CD4-positive, alpha-beta T cell (primary cell): ENCODE results near the gene BTNL9. TPM values are rescaled to one million over a fixed set of nuclear protein-coding genes. Genes with fewer than 3 reads are reported as not detected.
A peak's percentile ranks its signal among the peaks of the same experiment; 100 is the strongest.

ENCODE experiments used
- ATAC-seq: fragments of 200-7000 bp; cut with Tn5 transposase; one replicate; pipeline ENCODE4 v1.10.0; 2022; ENCODE audit warnings: mild to moderate bottlenecking; ENCODE audit not compliant: poor library complexity
- CTCF ChIA-PET: fragments of 350-600 bp; sonication (Branson Sonifier 250); formaldehyde crosslinking; loops from one replicate; lab custom pipeline; 2021; ENCODE audit warnings: antibody characterized with exemption, inconsistent platforms; lab: Charles Lee
- POLR2A ChIA-PET: fragments of 350-600 bp; sonication (Branson Sonifier 250); formaldehyde crosslinking; loops from one replicate; lab custom pipeline; 2021; ENCODE audit warnings: antibody characterized with exemption, inconsistent platforms; lab: Charles Lee
- DNase-seq, 14 experiments: peaks; one replicate each; pipeline ENCODE4 v3.0.0-alpha.2; 2013 to 2020; ENCODE audit warnings: mixed read lengths in 2 of 14
- H3K27ac ChIP-seq, 2 donors: one replicate each; pipeline versions ENCODE4 v1.5.1 to v1.7.0; 2013; ENCODE audit warnings: low read length in 2 of 2, low read depth in 1 of 2, mild to moderate bottlenecking in 1 of 2
- H3K27me3 ChIP-seq, 2 experiments: 1 replicate in 1 of 2; 2 replicates in 1 of 2; pipeline versions ENCODE4 v1.6.1 to v1.7.0; 2013; ENCODE audit warnings: low read length in 2 of 2, control low read depth in 1 of 2, mild to moderate bottlenecking in 1 of 2, moderate library complexity in 1 of 2; ENCODE audit not compliant: insufficient read depth in 2 of 2, control insufficient read depth in 1 of 2
- H3K36me3 ChIP-seq: one replicate; pipeline ENCODE4 v1.6.1; 2013; ENCODE audit warnings: low read length, control low read depth; ENCODE audit not compliant: insufficient read depth
- H3K4me1 ChIP-seq: one replicate; pipeline ENCODE4 v1.6.1; 2013; ENCODE audit warnings: low read length, control low read depth; ENCODE audit not compliant: insufficient read depth
- H3K4me3 ChIP-seq: one replicate; pipeline ENCODE4 v1.5.1; 2013; ENCODE audit warnings: mild to moderate bottlenecking, low read length, moderate library complexity
- H3K9me3 ChIP-seq, 2 experiments: 1 replicate in 1 of 2; 2 replicates in 1 of 2; pipeline versions ENCODE4 v1.6.1 to v1.7.0; 2013; ENCODE audit warnings: low read length in 2 of 2, mild to moderate bottlenecking in 2 of 2, control low read depth in 1 of 2, moderate library complexity in 1 of 2; ENCODE audit not compliant: control insufficient read depth in 1 of 2, insufficient read depth in 1 of 2
- H3K27ac Mint-ChIP-seq: one replicate; pipeline ENCODE4 v1.8.0; 2020; ENCODE audit warnings: mixed read lengths
- H3K27me3 Mint-ChIP-seq: one replicate; pipeline ENCODE4 v1.8.0; 2021; ENCODE audit warnings: mixed read lengths
- H3K36me3 Mint-ChIP-seq: one replicate; pipeline ENCODE4 v1.8.0; 2021; ENCODE audit warnings: low read depth, mixed read lengths
- H3K4me1 Mint-ChIP-seq: one replicate; pipeline ENCODE4 v1.8.0; 2021; ENCODE audit warnings: low read depth, mixed read lengths
- H3K4me3 Mint-ChIP-seq: one replicate; pipeline ENCODE4 v1.8.0; 2020; ENCODE audit warnings: mild to moderate bottlenecking, mixed read lengths
- H3K9me3 Mint-ChIP-seq: one replicate; pipeline ENCODE4 v1.8.0; 2020; ENCODE audit warnings: mixed read lengths
- CTCF ChIP-seq: fragments of 200-600 bp; IDR thresholded peaks from one replicate; pipeline ENCODE4 v1.8.0; 2022; ENCODE audit warnings: antibody characterized with exemption, mild to moderate bottlenecking
- intact Hi-C, 2 experiments: fragments of 100-400 bp; cut with DNase I in 1 of 2; cut with micrococcal nuclease in 1 of 2; formaldehyde crosslinking; loops; one replicate each; pipeline versions ENCODE4 v1.15.1 to v1.9.0; 2023 to 2025; cut with DNase I, micrococcal nuclease
- total RNA-seq, 174 experiments: library from RNA in 2 of 174; stranded (reverse) in 2 of 174; gene quantifications; one replicate each; pipeline ENCODE4 v1.2.3 and lab custom pipeline; 2021 to 2026

BTNL9 gene
- total RNA-seq, 2 experiments from 2014 or later, result not detected

GRCh38 chr5:181052672-181053487 is 12.8 kb downstream of the BTNL9 start:
- intact Hi-C loops, result no loop called here
- CTCF ChIA-PET, result no interaction called here
- TF ChIP-seq CTCF, result no peak
- H3K9me3 ChIP-seq, result peaks cover 0 to 17% of the 10 kb centered on the region in 2 experiments
- Mint-ChIP-seq H3K4me1 (peaks cover 20% of the 10 kb centered on the region), H3K4me3 (peak overlapping the region; percentile 84), H3K27me3 (peaks cover 81% of the 10 kb centered on the region), H3K9me3 (no peaks in the 10 kb centered on the region), H3K36me3 (no peaks in the 10 kb centered on the region), H3K27ac (no peak overlapping the region)
- DNase-seq (peak in 2 of 14 experiments; percentile 24 to 31), ATAC-seq (peak; percentile 21)
- no peaks in the 10 kb centered on the region for H3K36me3 ChIP-seq
- H3K27ac ChIP-seq, result no peak overlapping the region
- H3K4me3 ChIP-seq, result peak overlapping the region; percentile 31
- POLR2A ChIA-PET, result no interaction called here
- H3K27me3 ChIP-seq, result peaks cover 66 to 86% of the 10 kb centered on the region in 2 experiments
- H3K4me1 ChIP-seq, result peaks cover 16% of the 10 kb centered on the region

- H3K27me3 ChIP-seq, result peaks cover 68 to 87% of the 10 kb centered on the region in 2 experiments
- Mint-ChIP-seq H3K4me3 (peak overlapping the region; percentile 68), H3K36me3 (no peaks in the 10 kb centered on the region), H3K27me3 (peaks cover 89% of the 10 kb centered on the region), H3K27ac (no peak overlapping the region), H3K4me1 (peaks cover 20% of the 10 kb centered on the region), H3K9me3 (no peaks in the 10 kb centered on the region)
- ATAC-seq, result no peak
- H3K4me3 ChIP-seq, result peak overlapping the region; percentile 31
- H3K36me3 ChIP-seq, result no peaks in the 10 kb centered on the region
- intact Hi-C loops, result no loop called here
- H3K4me1 ChIP-seq, result peaks cover 16% of the 10 kb centered on the region
- no peak overlapping the region for H3K27ac ChIP-seq
- TF ChIP-seq CTCF, result no peak
- H3K9me3 ChIP-seq, result peaks cover 0 to 12% of the 10 kb centered on the region in 2 experiments
- POLR2A ChIA-PET, result no interaction called here
- DNase-seq, result peak in 1 of 14 experiments; percentile 5
- CTCF ChIA-PET, result no interaction called here
These were observed 13.5 kb downstream of the BTNL9 start for GRCh38 chr5:181053488-181054121.

GRCh38 chr5:181054138-181054537 is 14.1 kb downstream of the BTNL9 start:
- Histone ChIP-seq H3K36me3 (no peaks in the 10 kb centered on the region), H3K27ac (no peak overlapping the region), H3K27me3 (peaks cover 71 to 88% of the 10 kb centered on the region in 2 experiments), H3K9me3 (peaks cover 0 to 12% of the 10 kb centered on the region in 2 experiments), H3K4me1 (peaks cover 16% of the 10 kb centered on the region), H3K4me3 (no peak overlapping the region)
- H3K27me3 Mint-ChIP-seq, result peaks cover 92% of the 10 kb centered on the region
- intact Hi-C loops, result no loop called here
- H3K4me3 Mint-ChIP-seq, result peak overlapping the region; percentile 43
- TF ChIP-seq CTCF, result no peak
- H3K4me1 Mint-ChIP-seq, result peaks cover 20% of the 10 kb centered on the region
- CTCF ChIA-PET, result no interaction called here
- H3K9me3 Mint-ChIP-seq, result no peaks in the 10 kb centered on the region
- no peak for ATAC-seq
- POLR2A ChIA-PET, result no interaction called here
- H3K27ac Mint-ChIP-seq, result no peak overlapping the region
- DNase-seq, result no peak
- H3K36me3 Mint-ChIP-seq, result no peaks in the 10 kb centered on the region
